ENCODE measurements around the gene SPNS2.

The SPNS2 gene

GRCh38 chr17:4547118-4547906 lies 48.6 kb downstream of the SPNS2 start:
- Histone ChIP-seq H3K4me1 (ENCODE audit: control insufficient read depth, insufficient read depth, low read length) (no peaks in the 10 kb centered on the region), H3K9ac (ENCODE audit: low read length in 2 of 2) (no peak overlapping the region), H3K4me3 (ENCODE audit: low read length in 2 of 2) (no peak overlapping the region), H3K27ac (ENCODE audit: low read length) (no peak overlapping the region), H3K27me3 (ENCODE audit: control insufficient read depth in 1 of 2, insufficient read depth in 2 of 2, low read length in 2 of 2) (no peaks in the 10 kb centered on the region), H3K9me3 (ENCODE audit: control insufficient read depth in 2 of 2, low read length in 2 of 2) (no peaks in the 10 kb centered on the region), H3K36me3 (ENCODE audit: control insufficient read depth in 2 of 2, insufficient read depth in 2 of 2, low read length in 2 of 2) (peaks cover 35 to 51% of the 10 kb centered on the region in 2 donors)

- Histone ChIP-seq H3K27me3 (ENCODE audit: control insufficient read depth in 1 of 2, insufficient read depth in 2 of 2, low read length in 2 of 2) (no peaks in the 10 kb centered on the region), H3K36me3 (ENCODE audit: control insufficient read depth in 2 of 2, insufficient read depth in 2 of 2, low read length in 2 of 2) (peaks cover 29 to 49% of the 10 kb centered on the region in 2 donors)
Observed at GRCh38 chr17:4548061-4548461, 49.4 kb downstream of the SPNS2 start.

GRCh38 chr17:4548721-4549531 lies 50.2 kb downstream of the SPNS2 start:
- Histone ChIP-seq H3K4me1 (ENCODE audit: control insufficient read depth, insufficient read depth, low read length) (peaks cover 3% of the 10 kb centered on the region), H3K9me3 (ENCODE audit: control insufficient read depth in 2 of 2, low read length in 2 of 2) (no peaks in the 10 kb centered on the region), H3K27me3 (ENCODE audit: control insufficient read depth in 1 of 2, insufficient read depth in 2 of 2, low read length in 2 of 2) (no peaks in the 10 kb centered on the region), H3K4me3 (ENCODE audit: low read length in 2 of 2) (no peak overlapping the region), H3K27ac (ENCODE audit: low read length) (no peak overlapping the region), H3K9ac (ENCODE audit: low read length in 2 of 2) (no peak overlapping the region), H3K36me3 (ENCODE audit: control insufficient read depth in 2 of 2, insufficient read depth in 2 of 2, low read length in 2 of 2) (peaks cover 32 to 50% of the 10 kb centered on the region in 2 donors)

More at GRCh38 chr17:4548061-4548461, 49.4 kb downstream of the SPNS2 start:
- H3K27ac ChIP-seq (ENCODE audit: low read length), result no peak overlapping the region
- no peaks in the 10 kb centered on the region for H3K4me1 ChIP-seq (ENCODE audit: control insufficient read depth, insufficient read depth, low read length)
- H3K9me3 ChIP-seq (ENCODE audit: control insufficient read depth in 2 of 2, low read length in 2 of 2), result no peaks in the 10 kb centered on the region
- H3K9ac ChIP-seq (ENCODE audit: low read length in 2 of 2), result no peak overlapping the region
- H3K4me3 ChIP-seq (ENCODE audit: low read length in 2 of 2), result no peak overlapping the region

GRCh38 chr17:4549781-4550533 lies 51.3 kb downstream of the SPNS2 start:
- H3K4me1 ChIP-seq (ENCODE audit: control insufficient read depth, insufficient read depth, low read length), result peaks cover 13% of the 10 kb centered on the region
- no peaks in the 10 kb centered on the region for H3K27me3 ChIP-seq (ENCODE audit: control insufficient read depth in 1 of 2, insufficient read depth in 2 of 2, low read length in 2 of 2)
- no peak overlapping the region for H3K27ac ChIP-seq (ENCODE audit: low read length)
- H3K4me3 ChIP-seq (ENCODE audit: low read length in 2 of 2), result no peak overlapping the region
- H3K9ac ChIP-seq (ENCODE audit: low read length in 2 of 2), result no peak overlapping the region
- H3K9me3 ChIP-seq (ENCODE audit: control insufficient read depth in 2 of 2, low read length in 2 of 2), result no peaks in the 10 kb centered on the region
- H3K36me3 ChIP-seq (ENCODE audit: control insufficient read depth in 2 of 2, insufficient read depth in 2 of 2, low read length in 2 of 2), result peaks cover 32 to 50% of the 10 kb centered on the region in 2 donors

GRCh38 chr17:4550534-4551039 lies 51.9 kb downstream of the SPNS2 start:
- H3K4me3 ChIP-seq (ENCODE audit: low read length in 2 of 2), result no peak overlapping the region
- H3K9me3 ChIP-seq (ENCODE audit: control insufficient read depth in 2 of 2, low read length in 2 of 2), result no peaks in the 10 kb centered on the region
- H3K27ac ChIP-seq (ENCODE audit: low read length), result no peak overlapping the region
- no peaks in the 10 kb centered on the region for H3K27me3 ChIP-seq (ENCODE audit: control insufficient read depth in 1 of 2, insufficient read depth in 2 of 2, low read length in 2 of 2)
- peaks cover 30 to 47% of the 10 kb centered on the region in 2 donors for H3K36me3 ChIP-seq (ENCODE audit: control insufficient read depth in 2 of 2, insufficient read depth in 2 of 2, low read length in 2 of 2)
- no peak overlapping the region for H3K9ac ChIP-seq (ENCODE audit: low read length in 2 of 2)
- H3K4me1 ChIP-seq (ENCODE audit: control insufficient read depth, insufficient read depth, low read length), result peaks cover 18% of the 10 kb centered on the region

GRCh38 chr17:4551141-4551540 lies 52.5 kb downstream of the SPNS2 start:
- H3K27ac ChIP-seq (ENCODE audit: low read length), result no peak overlapping the region
- H3K9ac ChIP-seq (ENCODE audit: low read length in 2 of 2), result no peak overlapping the region
- no peaks in the 10 kb centered on the region for H3K27me3 ChIP-seq (ENCODE audit: control insufficient read depth in 1 of 2, insufficient read depth in 2 of 2, low read length in 2 of 2)
- H3K9me3 ChIP-seq (ENCODE audit: control insufficient read depth in 2 of 2, low read length in 2 of 2), result no peaks in the 10 kb centered on the region
- H3K36me3 ChIP-seq (ENCODE audit: control insufficient read depth in 2 of 2, insufficient read depth in 2 of 2, low read length in 2 of 2), result peaks cover 30 to 47% of the 10 kb centered on the region in 2 donors
- H3K4me1 ChIP-seq (ENCODE audit: control insufficient read depth, insufficient read depth, low read length), result peaks cover 23% of the 10 kb centered on the region
- no peak overlapping the region for H3K4me3 ChIP-seq (ENCODE audit: low read length in 2 of 2)

- Histone ChIP-seq H3K36me3 (ENCODE audit: control insufficient read depth in 2 of 2, insufficient read depth in 2 of 2, low read length in 2 of 2) (peaks cover 27 to 46% of the 10 kb centered on the region in 2 donors), H3K4me1 (ENCODE audit: control insufficient read depth, insufficient read depth, low read length) (peaks cover 24% of the 10 kb centered on the region), H3K27ac (ENCODE audit: low read length) (no peak overlapping the region), H3K9me3 (ENCODE audit: control insufficient read depth in 2 of 2, low read length in 2 of 2) (no peaks in the 10 kb centered on the region), H3K9ac (ENCODE audit: low read length in 2 of 2) (no peak overlapping the region), H3K4me3 (ENCODE audit: low read length in 2 of 2) (no peak overlapping the region), H3K27me3 (ENCODE audit: control insufficient read depth in 1 of 2, insufficient read depth in 2 of 2, low read length in 2 of 2) (no peaks in the 10 kb centered on the region)
Observed at GRCh38 chr17:4551796-4552525, 53.3 kb downstream of the SPNS2 start.

GRCh38 chr17:4553669-4554068 lies 55.0 kb downstream of the SPNS2 start:
- Histone ChIP-seq H3K36me3 (ENCODE audit: control insufficient read depth in 2 of 2, insufficient read depth in 2 of 2, low read length in 2 of 2) (peaks cover 17 to 35% of the 10 kb centered on the region in 2 donors), H3K27ac (ENCODE audit: low read length) (no peak overlapping the region), H3K27me3 (ENCODE audit: control insufficient read depth in 1 of 2, insufficient read depth in 2 of 2, low read length in 2 of 2) (no peaks in the 10 kb centered on the region), H3K9ac (ENCODE audit: low read length in 2 of 2) (no peak overlapping the region), H3K9me3 (ENCODE audit: control insufficient read depth in 2 of 2, low read length in 2 of 2) (no peaks in the 10 kb centered on the region), H3K4me1 (ENCODE audit: control insufficient read depth, insufficient read depth, low read length) (peaks cover 24% of the 10 kb centered on the region), H3K4me3 (ENCODE audit: low read length in 2 of 2) (no peak overlapping the region)

GRCh38 chr17:4554441-4554996 lies 55.8 kb downstream of the SPNS2 start:
- H3K4me3 ChIP-seq (ENCODE audit: low read length in 2 of 2), result peak overlapping the region; percentile 94 to 97
- H3K9me3 ChIP-seq (ENCODE audit: control insufficient read depth in 2 of 2, low read length in 2 of 2), result no peaks in the 10 kb centered on the region
- peaks cover 12 to 28% of the 10 kb centered on the region in 2 donors for H3K36me3 ChIP-seq (ENCODE audit: control insufficient read depth in 2 of 2, insufficient read depth in 2 of 2, low read length in 2 of 2)
- H3K27ac ChIP-seq (ENCODE audit: low read length), result no peak overlapping the region
- H3K9ac ChIP-seq (ENCODE audit: low read length in 2 of 2), result peak overlapping the region; percentile 69 to 82
- no peaks in the 10 kb centered on the region for H3K27me3 ChIP-seq (ENCODE audit: control insufficient read depth in 1 of 2, insufficient read depth in 2 of 2, low read length in 2 of 2)
- H3K4me1 ChIP-seq (ENCODE audit: control insufficient read depth, insufficient read depth, low read length), result peaks cover 24% of the 10 kb centered on the region
